Neuronal stem cell (in vitro differentiated cells): ENCODE measurements around the gene ARHGAP21.

Experiments used
- DNase-seq: peaks from one replicate; pipeline ENCODE4 v3.0.0-alpha.2; 2013; ENCODE audit warnings: low spot score
- H2AFZ ChIP-seq: one replicate; pipeline ENCODE4 v1.6.1; 2013; ENCODE audit warnings: mild to moderate bottlenecking, low read length, inconsistent platforms
- H2AK5ac ChIP-seq: 2 replicates; pipeline ENCODE4 v1.6.1; 2013; ENCODE audit warnings: low read depth, mild to moderate bottlenecking, inconsistent platforms, low read length, moderate library complexity, mixed read lengths
- H2BK120ac ChIP-seq: 2 replicates; pipeline ENCODE4 v1.6.1; 2013; ENCODE audit warnings: low read depth, mild to moderate bottlenecking, inconsistent platforms, low read length, moderate library complexity, mixed read lengths
- H2BK12ac ChIP-seq: one replicate; pipeline ENCODE4 v1.6.1; 2013; ENCODE audit warnings: low read length, inconsistent platforms
- H2BK15ac ChIP-seq: 2 replicates; pipeline ENCODE4 v1.6.1; 2013; ENCODE audit warnings: mild to moderate bottlenecking, low read length, inconsistent platforms, mixed read lengths
- H2BK5ac ChIP-seq: one replicate; pipeline ENCODE4 v1.6.1; 2013; ENCODE audit warnings: inconsistent platforms, mild to moderate bottlenecking, low read length, moderate library complexity
- H3K14ac ChIP-seq: one replicate; pipeline ENCODE4 v1.6.1; 2013; ENCODE audit warnings: low read length, inconsistent platforms
- H3K18ac ChIP-seq: 2 replicates; pipeline ENCODE4 v1.6.1; 2013; ENCODE audit warnings: low read length, inconsistent platforms
- H3K23ac ChIP-seq: 2 replicates; pipeline ENCODE4 v1.6.1; 2013; ENCODE audit warnings: low read depth, mild to moderate bottlenecking, mixed read lengths, low read length, inconsistent platforms; ENCODE audit not compliant: poor library complexity
- H3K27ac ChIP-seq: replicated peaks from 3 replicates; pipeline ENCODE4 v1.5.1; 2013; ENCODE audit warnings: low read length, inconsistent platforms
- H3K27me3 ChIP-seq, 3 experiments: 2 replicates each; pipeline ENCODE4 v1.6.1; 2013; ENCODE audit warnings: low read length in 3 of 3, mild to moderate bottlenecking in 2 of 3, inconsistent platforms in 1 of 3, low read depth in 1 of 3, mixed read lengths in 1 of 3, moderate library complexity in 1 of 3; ENCODE audit not compliant: control insufficient read depth in 3 of 3, insufficient read depth in 3 of 3
- H3K36me3 ChIP-seq, 2 donors: replicated peaks in 1 of 2; 2 replicates each; pipeline ENCODE4 v1.6.1; 2013; ENCODE audit warnings: low read length in 2 of 2; ENCODE audit not compliant: control insufficient read depth in 2 of 2, insufficient read depth in 2 of 2
- H3K4ac ChIP-seq: 2 replicates; pipeline ENCODE4 v1.6.1; 2013; ENCODE audit warnings: inconsistent platforms, mild to moderate bottlenecking, low read length, moderate library complexity
- H3K4me1 ChIP-seq, 2 donors: 1 replicate in 1 of 2; 2 replicates in 1 of 2; pipeline ENCODE4 v1.6.1; 2013; ENCODE audit warnings: low read length in 2 of 2, low read depth in 1 of 2; ENCODE audit not compliant: control insufficient read depth in 2 of 2, insufficient read depth in 1 of 2
- H3K4me2 ChIP-seq: one replicate; pipeline ENCODE4 v1.6.1; 2013; ENCODE audit warnings: mild to moderate bottlenecking, low read length, inconsistent platforms; ENCODE audit not compliant: insufficient read depth, poor library complexity, severe bottlenecking
- H3K4me3 ChIP-seq, 2 donors: 2 replicates each; pipeline ENCODE4 v1.5.1; 2013; ENCODE audit warnings: low read length in 2 of 2, mild to moderate bottlenecking in 2 of 2, inconsistent platforms in 1 of 2, moderate library complexity in 1 of 2
- H3K79me1 ChIP-seq: one replicate; pipeline ENCODE4 v1.6.1; 2013; ENCODE audit warnings: low read depth, mild to moderate bottlenecking, inconsistent platforms, low read length, moderate library complexity
- H3K9ac ChIP-seq: one replicate; pipeline ENCODE4 v1.6.1; 2013; ENCODE audit warnings: mild to moderate bottlenecking, low read depth, low read length, inconsistent platforms; ENCODE audit not compliant: poor library complexity
- H3K9me3 ChIP-seq, 2 donors: replicated peaks in 1 of 2; 2 replicates each; pipeline versions ENCODE3 to v1.6.1; 2013; ENCODE audit warnings: low read length in 2 of 2, mild to moderate bottlenecking in 2 of 2, inconsistent platforms in 1 of 2, low read depth in 1 of 2, mixed read lengths in 1 of 2, moderate library complexity in 1 of 2; ENCODE audit not compliant: control insufficient read depth in 2 of 2, insufficient read depth in 1 of 2
- H4K8ac ChIP-seq: one replicate; pipeline ENCODE4 v1.6.1; 2013; ENCODE audit warnings: low read depth, mild to moderate bottlenecking, inconsistent platforms, low read length, moderate library complexity
- H4K91ac ChIP-seq: one replicate; pipeline ENCODE4 v1.6.1; 2013; ENCODE audit warnings: low read length, low read depth, mild to moderate bottlenecking, inconsistent platforms; ENCODE audit not compliant: poor library complexity
- WGBS, 2 donors: extraction: QIAGEN DNeasy Blood & Tissue Kit; methylation state at CpG; one replicate each; pipeline ENCODE4 v1.1.7; 2013; ENCODE audit warnings: missing lambda C conversion rate in 2 of 2, mixed read lengths in 1 of 2; ENCODE audit not compliant: insufficient read length in 2 of 2, insufficient replicate concordance in 1 of 2; ENCODE audit errors: extremely low coverage in 2 of 2; 5-methylcytosine and 5-hydroxymethylcytosine counted together

The ARHGAP21 gene

GRCh38 chr10:24606021-24606420 lies 117.7 kb downstream of the ARHGAP21 start:
- Histone ChIP-seq H2BK12ac (no peak overlapping the region), H2AFZ (no peak overlapping the region), H4K8ac (no peak overlapping the region), H2AK5ac (no peak overlapping the region), H2BK120ac (no peak overlapping the region), H2BK5ac (no peak overlapping the region), H3K14ac (no peak overlapping the region), H2BK15ac (no peak overlapping the region), H3K9me3 (no peaks in the 10 kb centered on the region), H3K4me1 (no peaks in the 10 kb centered on the region), H3K79me1 (no peaks in the 10 kb centered on the region), H3K27ac (no peak overlapping the region), H4K91ac (no peak overlapping the region), H3K4me3 (no peak overlapping the region), H3K27me3 (no peaks in the 10 kb centered on the region), H3K4ac (no peak overlapping the region), H3K36me3 (peaks cover 7 to 95% of the 10 kb centered on the region in 2 donors), H3K4me2 (no peak overlapping the region), H3K9ac (no peak overlapping the region), H3K23ac (no peak overlapping the region), H3K18ac (no peak overlapping the region)
- no peak for DNase-seq
- WGBS, 2 donors = no CpG with 5 or more reads among the region's 1 CpG

GRCh38 chr10:24605141-24605540 lies 118.5 kb downstream of the ARHGAP21 start:
- no peak overlapping the region for H2AFZ ChIP-seq
- H3K79me1 ChIP-seq = no peaks in the 10 kb centered on the region
- DNase-seq = no peak
- no peak overlapping the region for H3K18ac ChIP-seq
- no peaks in the 10 kb centered on the region for H3K9me3 ChIP-seq
- no peak overlapping the region for H2BK15ac ChIP-seq
- H4K8ac ChIP-seq = no peak overlapping the region
- H4K91ac ChIP-seq = no peak overlapping the region
- H3K9ac ChIP-seq = no peak overlapping the region
- no peaks in the 10 kb centered on the region for H3K4me1 ChIP-seq
- H3K4me3 ChIP-seq = no peak overlapping the region
- H3K4ac ChIP-seq = no peak overlapping the region
- no peak overlapping the region for H2BK12ac ChIP-seq
- no peak overlapping the region for H2AK5ac ChIP-seq
- no peak overlapping the region for H3K27ac ChIP-seq
- H2BK5ac ChIP-seq = no peak overlapping the region
- no peak overlapping the region for H3K14ac ChIP-seq
- H2BK120ac ChIP-seq = no peak overlapping the region
- H3K27me3 ChIP-seq = no peaks in the 10 kb centered on the region
- peaks cover 10 to 96% of the 10 kb centered on the region in 2 donors for H3K36me3 ChIP-seq
- H3K4me2 ChIP-seq = no peak overlapping the region
- WGBS, 2 donors = no CpG with 5 or more reads among the region's 3 CpGs
- H3K23ac ChIP-seq = no peak overlapping the region

- Histone ChIP-seq H2BK120ac (no peak overlapping the region), H3K14ac (no peak overlapping the region), H2BK12ac (no peak overlapping the region), H3K4me2 (no peak overlapping the region), H3K27ac (no peak overlapping the region), H3K4me1 (no peaks in the 10 kb centered on the region), H4K8ac (no peak overlapping the region), H3K79me1 (no peaks in the 10 kb centered on the region), H2AK5ac (no peak overlapping the region), H3K4me3 (no peak overlapping the region), H3K9me3 (no peaks in the 10 kb centered on the region), H2BK15ac (no peak overlapping the region), H2BK5ac (no peak overlapping the region), H3K9ac (no peak overlapping the region), H2AFZ (no peak overlapping the region), H3K36me3 (peaks cover 13 to 99% of the 10 kb centered on the region in 2 donors), H3K18ac (no peak overlapping the region), H4K91ac (no peak overlapping the region), H3K27me3 (no peaks in the 10 kb centered on the region), H3K23ac (no peak overlapping the region), H3K4ac (no peak overlapping the region)
- DNase-seq = no peak
- WGBS, 2 donors = no CpG with 5 or more reads among the region's 2 CpGs
These were observed 120.4 kb downstream of the ARHGAP21 start for GRCh38 chr10:24603333-24603732.

- H3K4ac ChIP-seq = no peak overlapping the region
- no peaks in the 10 kb centered on the region for H3K9me3 ChIP-seq
- no peak overlapping the region for H3K14ac ChIP-seq
- H2BK5ac ChIP-seq = no peak overlapping the region
- H4K91ac ChIP-seq = no peak overlapping the region
- no peak overlapping the region for H3K4me2 ChIP-seq
- H3K4me3 ChIP-seq = no peak overlapping the region
- H3K4me1 ChIP-seq = no peaks in the 10 kb centered on the region
- no peak overlapping the region for H2BK120ac ChIP-seq
- no peak for DNase-seq
- no peaks in the 10 kb centered on the region for H3K27me3 ChIP-seq
- H3K9ac ChIP-seq = no peak overlapping the region
- no peak overlapping the region for H2AK5ac ChIP-seq
- peaks cover 11 to 100% of the 10 kb centered on the region in 2 donors for H3K36me3 ChIP-seq
- WGBS, 2 donors = no CpG with 5 or more reads among the region's 3 CpGs
- no peak overlapping the region for H2AFZ ChIP-seq
- no peak overlapping the region for H4K8ac ChIP-seq
- H2BK15ac ChIP-seq = no peak overlapping the region
- no peak overlapping the region for H3K23ac ChIP-seq
- no peak overlapping the region for H3K27ac ChIP-seq
- no peak overlapping the region for H2BK12ac ChIP-seq
- H3K18ac ChIP-seq = no peak overlapping the region
- H3K79me1 ChIP-seq = no peaks in the 10 kb centered on the region
These were observed 125.7 kb downstream of the ARHGAP21 start for GRCh38 chr10:24597961-24598360.
